H9 (cell line): ENCODE data around the gene ASB14. TPM values are rescaled to one million over a fixed set of nuclear protein-coding genes. Genes with fewer than 3 reads are reported as not detected.

ENCODE experiments used
- DNase-seq: peaks from one replicate; pipeline ENCODE4 v3.0.0-alpha.2; 2017
- H2AFZ ChIP-seq: one replicate; pipeline ENCODE4 v1.6.1; 2013; ENCODE audit warnings: mild to moderate bottlenecking, low read length, control low read depth, moderate library complexity
- H2AK5ac ChIP-seq: 2 replicates; pipeline ENCODE4 v1.6.1; 2013; ENCODE audit warnings: low read length, control low read depth, mixed read lengths; ENCODE audit not compliant: insufficient read length
- H2BK120ac ChIP-seq: one replicate; pipeline ENCODE4 v1.6.1; 2013; ENCODE audit warnings: low read depth, mild to moderate bottlenecking, low read length, control low read depth, inconsistent platforms; ENCODE audit not compliant: poor library complexity, severe bottlenecking
- H2BK12ac ChIP-seq: 2 replicates; pipeline ENCODE4 v1.6.1; 2013; ENCODE audit warnings: low read length, control low read depth, mixed read lengths, low read depth; ENCODE audit not compliant: insufficient read length
- H2BK15ac ChIP-seq: 2 replicates; pipeline ENCODE4 v1.6.1; 2013; ENCODE audit warnings: low read depth, low read length, control low read depth
- H2BK20ac ChIP-seq: one replicate; pipeline ENCODE4 v1.6.1; 2013; ENCODE audit warnings: low read depth, mild to moderate bottlenecking, low read length, control low read depth, inconsistent platforms; ENCODE audit not compliant: poor library complexity, severe bottlenecking
- H2BK5ac ChIP-seq: 2 replicates; pipeline ENCODE4 v1.6.1; 2013; ENCODE audit warnings: low read length, control low read depth, mixed read lengths; ENCODE audit not compliant: insufficient read length
- H3K14ac ChIP-seq: 2 replicates; pipeline ENCODE4 v1.6.1; 2013; ENCODE audit warnings: low read length, control low read depth; ENCODE audit not compliant: insufficient read depth
- H3K18ac ChIP-seq: 2 replicates; pipeline ENCODE4 v1.6.1; 2013; ENCODE audit warnings: low read depth, mild to moderate bottlenecking, mixed read lengths, low read length, control low read depth; ENCODE audit not compliant: insufficient read length
- H3K23ac ChIP-seq: 2 replicates; pipeline ENCODE4 v1.6.1; 2013; ENCODE audit warnings: low read length, control low read depth, mixed read lengths, low read depth; ENCODE audit not compliant: insufficient read length
- H3K23me2 ChIP-seq: 2 replicates; pipeline ENCODE4 v1.6.1; 2013; ENCODE audit warnings: low read depth, mild to moderate bottlenecking, mixed read lengths, low read length, control low read depth; ENCODE audit not compliant: insufficient read length, poor library complexity, severe bottlenecking
- H3K27ac ChIP-seq: 2 replicates; pipeline ENCODE4 v1.5.1; 2013; ENCODE audit warnings: low read length, control low read depth, mixed read lengths, low read depth; ENCODE audit not compliant: insufficient read length
- H3K27me3 ChIP-seq: 2 replicates; pipeline ENCODE4 v1.6.1; 2013; ENCODE audit warnings: low read length, control low read depth, inconsistent platforms; ENCODE audit not compliant: insufficient read depth
- H3K4ac ChIP-seq: 2 replicates; pipeline ENCODE4 v1.6.1; 2013; ENCODE audit warnings: low read depth, mild to moderate bottlenecking, control low read depth, inconsistent platforms, low read length, moderate library complexity
- H3K4me1 ChIP-seq: 2 replicates; pipeline ENCODE4 v1.6.1; 2013; ENCODE audit warnings: low read length, control low read depth, inconsistent platforms; ENCODE audit not compliant: insufficient read depth
- H3K4me2 ChIP-seq: 2 replicates; pipeline ENCODE4 v1.6.1; 2013; ENCODE audit warnings: low read length, control low read depth, mixed read lengths; ENCODE audit not compliant: insufficient read length, insufficient read depth
- H3K56ac ChIP-seq: 2 replicates; pipeline ENCODE4 v1.6.1; 2013; ENCODE audit warnings: low read depth, mild to moderate bottlenecking, mixed read lengths, low read length, control low read depth; ENCODE audit not compliant: insufficient read length
- H3K79me1 ChIP-seq: 2 replicates; pipeline ENCODE4 v1.6.1; 2013; ENCODE audit warnings: low read depth, mild to moderate bottlenecking, moderate library complexity, low read length, control low read depth, inconsistent platforms; ENCODE audit not compliant: insufficient read depth, poor library complexity, severe bottlenecking
- H3K79me2 ChIP-seq: 2 replicates; pipeline ENCODE4 v1.6.1; 2013; ENCODE audit warnings: low read length, control low read depth, inconsistent platforms; ENCODE audit not compliant: insufficient read depth
- H3K9ac ChIP-seq: 2 replicates; pipeline ENCODE4 v1.6.1; 2013; ENCODE audit warnings: low read length, control low read depth, mixed read lengths; ENCODE audit not compliant: insufficient read length; ENCODE audit errors: extremely low read depth
- H3K9me3 ChIP-seq: one replicate; pipeline ENCODE4 v1.6.1; 2013; ENCODE audit warnings: low read depth, low read length, inconsistent platforms; ENCODE audit not compliant: control insufficient read depth
- H3T11ph ChIP-seq: one replicate; pipeline ENCODE4 v1.6.1; 2013; ENCODE audit warnings: mild to moderate bottlenecking, low read length, control low read depth, inconsistent platforms
- H4K20me1 ChIP-seq: one replicate; pipeline ENCODE4 v1.6.1; 2013; ENCODE audit not compliant: control insufficient read depth, insufficient read length, insufficient read depth
- H4K5ac ChIP-seq: 2 replicates; pipeline ENCODE4 v1.6.1; 2013; ENCODE audit warnings: low read depth, mild to moderate bottlenecking, mixed read lengths, low read length, control low read depth; ENCODE audit not compliant: insufficient read length
- H4K8ac ChIP-seq: replicated peaks from 2 replicates; pipeline ENCODE4 v1.6.1; 2013; ENCODE audit warnings: low read length, control low read depth, mixed read lengths, low read depth; ENCODE audit not compliant: insufficient read length
- H4K91ac ChIP-seq: 2 replicates; pipeline ENCODE4 v1.6.1; 2013; ENCODE audit warnings: low read depth, mild to moderate bottlenecking, moderate library complexity, mixed read lengths, low read length, control low read depth; ENCODE audit not compliant: insufficient read length
- H3K27ac Mint-ChIP-seq, 3 experiments: 2 replicates in 2 of 3; 3 replicates in 1 of 3; pipeline ENCODE4 v1.8.0; 2020 to 2021; ENCODE audit warnings: mixed read lengths in 3 of 3, mild to moderate bottlenecking in 1 of 3, moderate library complexity in 1 of 3
- H3K27me3 Mint-ChIP-seq: 2 replicates; pipeline ENCODE4 v1.8.0; 2021; ENCODE audit warnings: low read depth, mild to moderate bottlenecking, moderate library complexity, mixed read lengths
- H3K36me3 Mint-ChIP-seq, 3 experiments: 2 replicates in 2 of 3; 3 replicates in 1 of 3; pipeline ENCODE4 v1.8.0; 2020 to 2021; ENCODE audit warnings: low read depth in 3 of 3, mixed read lengths in 3 of 3; ENCODE audit not compliant: insufficient read depth in 1 of 3
- H3K4me1 Mint-ChIP-seq, 2 experiments: 2 replicates each; pipeline ENCODE4 v1.8.0; 2020; ENCODE audit warnings: mixed read lengths in 2 of 2
- H3K4me3 Mint-ChIP-seq, 2 experiments: 2 replicates in 1 of 2; 3 replicates in 1 of 2; pipeline ENCODE4 v1.8.0; 2020 to 2021; ENCODE audit warnings: mild to moderate bottlenecking in 2 of 2, mixed read lengths in 2 of 2, moderate library complexity in 1 of 2
- H3K9me3 Mint-ChIP-seq, 2 experiments: 2 replicates in 1 of 2; 3 replicates in 1 of 2; pipeline ENCODE4 v1.8.0; 2020; ENCODE audit warnings: mild to moderate bottlenecking in 2 of 2, mixed read lengths in 2 of 2, moderate library complexity in 1 of 2
- CTCF ChIP-seq: fragments of 200-600 bp; sonication (generic); conservative IDR thresholded peaks from 3 replicates; pipeline ENCODE4 v1.8.0; 2021; ENCODE audit warnings: antibody characterized with exemption, mild to moderate bottlenecking
- WGBS: extraction: QIAGEN DNeasy Blood & Tissue Kit; methylation state at CpG from one replicate; pipeline ENCODE4 v1.1.7; 2013; ENCODE audit warnings: missing lambda C conversion rate, low lambda C conversion rate, mixed read lengths; ENCODE audit not compliant: insufficient read length; ENCODE audit errors: extremely low coverage; 5-methylcytosine and 5-hydroxymethylcytosine counted together
- total RNA-seq: library from RNA; stranded (reverse); gene quantifications from 2 replicates; pipeline ENCODE4 v1.2.1, GENCODE V29; 2021

The ASB14 gene
- total RNA-seq, 1 experiment from 2014 or later, result not detected

DNA sequence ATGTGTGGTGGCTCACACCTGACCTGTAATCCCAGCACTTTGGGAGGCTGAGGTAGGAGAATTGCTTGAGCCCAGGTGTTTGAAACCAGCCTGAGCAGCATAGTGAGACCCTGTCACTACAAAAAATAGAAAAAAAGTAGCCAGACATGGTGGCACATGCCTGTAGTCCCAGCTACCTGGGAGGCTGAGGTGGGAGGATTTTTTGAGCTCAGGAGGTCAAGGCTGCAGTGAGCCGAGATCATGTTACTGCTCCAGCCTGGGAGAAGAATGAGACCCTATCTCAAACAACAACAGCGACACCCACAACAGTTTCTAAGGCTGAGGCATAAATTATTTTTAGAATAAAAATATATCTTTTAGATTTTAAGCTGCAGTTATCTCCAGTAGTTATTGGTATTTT is 58.7 kb downstream of the ASB14 start:
- no peak for TF ChIP-seq CTCF

More for the DNA sequence above, 58.7 kb downstream of the ASB14 start:
- Histone ChIP-seq H4K8ac (no peak overlapping the region), H3K79me1 (no peaks in the 10 kb centered on the region), H3K14ac (no peak overlapping the region), H2BK5ac (no peak overlapping the region), H2BK15ac (no peak overlapping the region), H3K56ac (no peak overlapping the region), H4K5ac (no peak overlapping the region), H3K27ac (no peak overlapping the region), H4K20me1 (no peaks in the 10 kb centered on the region), H2AFZ (no peak overlapping the region), H3K27me3 (peaks cover under 1% of the 10 kb centered on the region; the same call in 1 of the 2 replicates), H3K4ac (no peak overlapping the region), H2BK12ac (no peak overlapping the region), H3T11ph (no peak overlapping the region), H2BK120ac (no peak overlapping the region), H3K23me2 (no peaks in the 10 kb centered on the region), H3K4me2 (no peak overlapping the region), H3K23ac (no peak overlapping the region), H3K18ac (no peak overlapping the region), H3K79me2 (0 out of 2 replicates have a peak, but pooled peaks cover 2% of the 10 kb centered on the region), H4K91ac (no peak overlapping the region), H2AK5ac (no peak overlapping the region), H3K4me1 (no peaks in the 10 kb centered on the region), H2BK20ac (no peak overlapping the region), H3K9me3 (no peaks in the 10 kb centered on the region), H3K9ac (no peak overlapping the region)
- no CpG with 5 or more reads among the region's 2 CpGs for WGBS
- H3K9me3 Mint-ChIP-seq, result no peaks in the 10 kb centered on the region
- H3K4me1 Mint-ChIP-seq, result peaks cover 6% of the 10 kb centered on the region in 2 experiments
- H3K27me3 Mint-ChIP-seq, result peaks cover 3% of the 10 kb centered on the region; the same call in 1 of the 2 replicates
- H3K27ac Mint-ChIP-seq, result no peak overlapping the region
- DNase-seq, result no peak
- H3K36me3 Mint-ChIP-seq, result peaks cover 7 to 11% (median 7%) of the 10 kb centered on the region in 3 experiments
- H3K4me3 Mint-ChIP-seq, result no peak overlapping the region
